Measurements from ENCODE around the gene ITSN1.

DNA sequence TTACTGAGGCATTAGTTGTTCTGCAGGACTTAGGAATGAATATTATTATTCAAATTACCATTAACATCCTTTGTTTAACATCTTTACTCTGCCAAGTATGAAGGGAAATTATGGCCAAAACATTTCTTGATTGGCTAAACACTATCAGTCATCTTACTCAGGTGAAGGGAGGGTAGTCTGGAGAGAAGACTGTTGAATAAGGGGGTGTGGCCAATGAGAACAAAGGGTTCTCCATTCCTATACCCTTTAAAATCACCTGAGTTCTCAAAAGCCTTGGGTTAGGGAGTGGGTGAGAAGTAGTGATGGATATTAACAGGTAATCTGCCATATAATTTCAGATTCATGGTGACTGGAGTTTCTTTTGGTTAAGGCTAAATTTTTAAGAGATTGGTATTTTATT lies 20.0 kb upstream of the ITSN1 start:
- no peak for TF ChIP-seq POLR2AphosphoS5 (IDR thresholded peaks at IDR 0.05)
- TF ChIP-seq, protein P1, sequence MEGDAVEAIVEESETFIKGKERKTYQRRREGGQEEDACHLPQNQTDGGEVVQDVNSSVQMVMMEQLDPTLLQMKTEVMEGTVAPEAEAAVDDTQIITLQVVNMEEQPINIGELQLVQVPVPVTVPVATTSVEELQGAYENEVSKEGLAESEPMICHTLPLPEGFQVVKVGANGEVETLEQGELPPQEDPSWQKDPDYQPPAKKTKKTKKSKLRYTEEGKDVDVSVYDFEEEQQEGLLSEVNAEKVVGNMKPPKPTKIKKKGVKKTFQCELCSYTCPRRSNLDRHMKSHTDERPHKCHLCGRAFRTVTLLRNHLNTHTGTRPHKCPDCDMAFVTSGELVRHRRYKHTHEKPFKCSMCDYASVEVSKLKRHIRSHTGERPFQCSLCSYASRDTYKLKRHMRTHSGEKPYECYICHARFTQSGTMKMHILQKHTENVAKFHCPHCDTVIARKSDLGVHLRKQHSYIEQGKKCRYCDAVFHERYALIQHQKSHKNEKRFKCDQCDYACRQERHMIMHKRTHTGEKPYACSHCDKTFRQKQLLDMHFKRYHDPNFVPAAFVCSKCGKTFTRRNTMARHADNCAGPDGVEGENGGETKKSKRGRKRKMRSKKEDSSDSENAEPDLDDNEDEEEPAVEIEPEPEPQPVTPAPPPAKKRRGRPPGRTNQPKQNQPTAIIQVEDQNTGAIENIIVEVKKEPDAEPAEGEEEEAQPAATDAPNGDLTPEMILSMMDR (IDR thresholded peaks at IDR 0.05), result no peak
- TF ChIP-seq POLR2A (IDR thresholded peaks at IDR 0.05; ENCODE audit: low read depth), result no peak
- TF ChIP-seq EP300 (IDR thresholded peaks at IDR 0.05), result no peak

All from esophagus muscularis mucosa (tissue), 4 donors.